K562 (cell line): ENCODE results near the gene CPE. TPM values are rescaled to one million over a fixed set of nuclear protein-coding genes. Genes with fewer than 3 reads are reported as not detected.

Experiments used
- ATAC-seq: fragments of 200-7000 bp; cut with Tn5 transposase; 3 replicates; pipeline ENCODE4 v1.9.1; 2020; ENCODE audit warnings: moderate library complexity
- BruUV-seq: library from RNA; stranded (reverse); fragments of 400-500 nt; replicated peaks from 2 replicates; lab custom pipeline; 2021; lab: Mats Ljungman, UMichigan
- CTCF ChIA-PET: fragments of 300-600 bp; formaldehyde crosslinking; extraction: SDS; loops from one replicate; lab custom pipeline; 2021; ENCODE audit warnings: low intra/inter-chr PET ratio; lab: Yijun Ruan, JAX
- POLR2A ChIA-PET: fragments of 300-600, 350-650 bp; sonication (Branson Sonifier 250); formaldehyde crosslinking; extraction: SDS; loops from one replicate; lab custom pipeline; 2021; ENCODE audit warnings: antibody characterized with exemption, inconsistent platforms; lab: Yijun Ruan, JAX
- DNase-seq, 4 experiments: peaks; one replicate each; pipeline versions ENCODE4 v3.0.0 to v3.0.0-alpha.2; 2011 to 2018; ENCODE audit warnings: low spot score in 3 of 4, mixed read lengths in 3 of 4; ENCODE audit errors: extremely low read depth in 1 of 4
- FAIRE-seq: peaks from 2 replicates; lab custom pipeline; 2011; peaks lifted over from hg19 to GRCh38; lab: Jason Lieb, UNC
- H2AFZ ChIP-seq: 2 replicates; pipeline ENCODE4 v1.6.0; 2011; ENCODE audit warnings: low read depth, low read length, control low read depth, inconsistent platforms
- H3K27ac ChIP-seq: fragments of 200-600 bp; 3 replicates; pipeline ENCODE4 v1.8.0; 2011; ENCODE audit warnings: low read depth, mild to moderate bottlenecking, control low read depth, inconsistent platforms, low read length, moderate library complexity, mixed read lengths; ENCODE audit errors: extremely low read depth
- H3K27me3 ChIP-seq, 2 experiments: fragments of 300-600 bp in 1 of 2; 2 replicates in 1 of 2; 3 replicates in 1 of 2; pipeline versions ENCODE4 v1.6.0 to v1.8.0; 2011; ENCODE audit warnings: inconsistent platforms in 2 of 2, low read length in 2 of 2, mild to moderate bottlenecking in 1 of 2, mixed read lengths in 1 of 2, moderate library complexity in 1 of 2; ENCODE audit not compliant: control insufficient read depth in 2 of 2, insufficient read depth in 2 of 2
- H3K36me3 ChIP-seq: fragments of 300-600 bp; 3 replicates; pipeline ENCODE4 v1.8.0; 2011; ENCODE audit warnings: mild to moderate bottlenecking, low read length, inconsistent platforms; ENCODE audit not compliant: control insufficient read depth, insufficient read depth
- H3K4me1 ChIP-seq, 2 experiments: fragments of 200-600 bp in 1 of 2; replicated peaks in 1 of 2; 2 replicates in 1 of 2; 3 replicates in 1 of 2; pipeline versions ENCODE4 v1.5.1 to v1.8.0; 2011; ENCODE audit warnings: inconsistent platforms in 2 of 2, low read length in 2 of 2, mild to moderate bottlenecking in 1 of 2, mixed read lengths in 1 of 2, moderate library complexity in 1 of 2; ENCODE audit not compliant: control insufficient read depth in 2 of 2, insufficient read depth in 2 of 2
- H3K4me2 ChIP-seq: 2 replicates; pipeline ENCODE4 v1.6.1; 2011; ENCODE audit warnings: low read length, control low read depth, inconsistent platforms, mixed read lengths; ENCODE audit not compliant: insufficient read depth
- H3K4me3 ChIP-seq: fragments of 200-600 bp; sonication (generic), shearing (Covaris generic); 2 replicates; pipeline ENCODE4 v1.5.1; 2016; ENCODE audit warnings: control low read depth, inconsistent platforms
- H3K79me2 ChIP-seq: fragments of 200-600 bp; 3 replicates; pipeline ENCODE4 v1.8.0; 2011; ENCODE audit warnings: low read length, inconsistent platforms; ENCODE audit not compliant: control insufficient read depth, insufficient read depth
- H3K9ac ChIP-seq, 2 experiments: 2 replicates each; pipeline versions ENCODE4 v1.6.0 to v1.6.1; 2011; ENCODE audit warnings: low read depth in 2 of 2, low read length in 2 of 2, control low read depth in 1 of 2, inconsistent platforms in 1 of 2, mild to moderate bottlenecking in 1 of 2, mixed read lengths in 1 of 2; ENCODE audit not compliant: insufficient read depth in 1 of 2
- H3K9me1 ChIP-seq: one replicate; pipeline ENCODE4 v1.6.0; 2011; ENCODE audit warnings: inconsistent platforms, mild to moderate bottlenecking, low read length, moderate library complexity; ENCODE audit not compliant: control insufficient read depth, insufficient read depth
- H3K9me3 ChIP-seq: replicated peaks from 2 replicates; pipeline ENCODE4 v1.5.1; 2011; ENCODE audit warnings: low read depth, low read length, inconsistent platforms; ENCODE audit not compliant: control insufficient read depth, insufficient read depth
- H4K20me1 ChIP-seq: replicated peaks from 2 replicates; pipeline ENCODE4 v1.6.1; 2011; ENCODE audit warnings: low read length, inconsistent platforms, mixed read lengths; ENCODE audit not compliant: control insufficient read depth, insufficient read depth
- ATF4 ChIP-seq: fragments of 450-650 bp; formaldehyde crosslinking; IDR thresholded peaks from 2 replicates; pipeline ENCODE4 v1.4.0; 2022; ENCODE audit warnings: mild to moderate bottlenecking, moderate library complexity
- CEBPG ChIP-seq, 3 experiments: fragments of 200-800 bp in 1 of 3; sonication (Bioruptor generic) in 1 of 3; sonication (generic) in 1 of 3; formaldehyde crosslinking in 1 of 3; IDR thresholded peaks in 2 of 3; conservative IDR thresholded peaks in 1 of 3; 2 replicates each; pipeline versions ENCODE4 v1.6.1 to v1.8.0; 2016 to 2022; ENCODE audit warnings: missing compliant biosample characterization in 2 of 3, missing genetic modification characterization in 2 of 3, mild to moderate bottlenecking in 1 of 3, missing genetic modification reagents in 1 of 3
- DNMT1 ChIP-seq: fragments of 450-650 bp; IDR thresholded peaks from 2 replicates; pipeline ENCODE4 v1.6.1; 2016; ENCODE audit warnings: antibody characterized with exemption, mild to moderate bottlenecking
- FIP1L1 ChIP-seq: fragments of 200-400 bp; formaldehyde crosslinking; IDR thresholded peaks from 2 replicates; pipeline ENCODE4 v1.6.1; 2018; ENCODE audit warnings: mild to moderate bottlenecking, low read depth, low read length; ENCODE audit not compliant: poor library complexity, severe bottlenecking
- MECOM ChIP-seq: fragments of 250-450 bp; sonication (Bioruptor Pico); IDR thresholded peaks from 2 replicates; pipeline ENCODE4 v1.8.0; 2022; ENCODE audit warnings: inconsistent platforms
- MGA ChIP-seq: fragments of 450-650 bp; IDR thresholded peaks from 2 replicates; pipeline ENCODE4 v1.6.1; 2016; ENCODE audit warnings: mild to moderate bottlenecking, moderate library complexity
- NBN ChIP-seq: fragments of 450-650 bp; IDR thresholded peaks from 2 replicates; pipeline ENCODE4 v1.6.1; 2016; ENCODE audit warnings: low read depth, mild to moderate bottlenecking
- PCBP2 ChIP-seq: fragments of 200-400 bp; formaldehyde crosslinking; IDR thresholded peaks from 2 replicates; pipeline ENCODE4 v1.6.1; 2018; ENCODE audit warnings: low read length, low read depth, mild to moderate bottlenecking, moderate library complexity; ENCODE audit not compliant: poor library complexity, severe bottlenecking
- TBP ChIP-seq: optimal IDR thresholded peaks from 2 replicates; pipeline ENCODE3; 2011; ENCODE audit warnings: low read depth, low read length, improper control_type of control experiment
- WGBS: fragments of 100-300 bp; shearing (Covaris generic); methylation state at CpG from one replicate; pipeline ENCODE4 v1.1.6; 2016; ENCODE audit warnings: low coverage, mixed read lengths; ENCODE audit not compliant: insufficient coverage; ENCODE audit errors: missing lambda C conversion rate; 5-methylcytosine and 5-hydroxymethylcytosine counted together
- in situ Hi-C: fragments of 300-500 bp; cut with MboI; formaldehyde crosslinking; loops from 4 replicates; pipeline ENCODE4 v1.15.0; 2018; ENCODE audit warnings: inconsistent platforms, mixed read lengths
- intact Hi-C: fragments of 100-400 bp; cut with micrococcal nuclease; formaldehyde crosslinking; loops from 2 replicates; pipeline ENCODE4 v1.14.2; 2022
- polyA plus RNA-seq, 8 experiments: library from polyadenylated mRNA; depleted of rRNA in 4 of 8; stranded (reverse) in 5 of 8; unstranded in 3 of 8; fragments of >200 nt; fragmentation: Nextera tagmentation in 2 of 8; fragmentation: Illumina TruSeq in 1 of 8; extraction: Ambion mirVana in 2 of 8; extraction: Trizol in 1 of 8; gene quantifications; 2 replicates each; pipeline versions ENCODE4 v1.2.1 to v1.2.3, GENCODE V29; 2011 to 2014; ENCODE audit warnings: inconsistent platforms in 1 of 8, missing spikeins in 1 of 8
- total RNA-seq, 7 experiments: library from RNA; depleted of rRNA in 6 of 7; stranded (reverse); fragments of >200 nt in 6 of 7; fragmentation: Illumina TruSeq in 2 of 7; extraction: Trizol in 2 of 7; gene quantifications; 2 replicates each; pipeline versions ENCODE4 v1.2.1 to v1.2.3, GENCODE V29; 2011 to 2021; ENCODE audit warnings: low replicate concordance in 1 of 7

Gene CPE
- total and polyA plus RNA-seq, 9 of the 15 experiments (the other 6 are each of a cell fraction or from before 2014, with no cell fraction given) = 0.04 to 0.16 (median 0.06) TPM; not detected in 4

GRCh38 chr4:165540206-165540830 is 161.5 kb downstream of the CPE start:
- intact Hi-C loops (no loop called here), in situ Hi-C loops (no loop called here)
- Histone ChIP-seq H4K20me1 (no peaks in the 10 kb centered on the region), H3K27ac (no peak overlapping the region), H3K9me3 (no peaks in the 10 kb centered on the region), H2AFZ (no peak overlapping the region), H3K79me2 (no peaks in the 10 kb centered on the region), H3K4me3 (no peak overlapping the region), H3K9ac (no peak overlapping the region), H3K4me2 (no peak overlapping the region), H3K27me3 (no peaks in the 10 kb centered on the region), H3K36me3 (no peaks in the 10 kb centered on the region), H3K4me1 (no peaks in the 10 kb centered on the region), H3K9me1 (no peaks in the 10 kb centered on the region)
- WGBS = 2% methylated on average over 9 of the region's 9 CpGs
- ChIA-PET CTCF (interaction anchor here (0.7 kb wide), 1 partner anchor 62 kb away, joined by 4 read pairs; no protein-coding TSS in a partner anchor), POLR2A (no interaction called here)
- DNase-seq (no peak), ATAC-seq (peak; percentile 37; the same call in 2 of the 3 replicates), FAIRE-seq (no peak)
- no TSS peak for BruUV-seq
- no peak for TF ChIP-seq MGA
- TF ChIP-seq TBP = no peak
- TF ChIP-seq PCBP2 = no peak
- TF ChIP-seq FIP1L1 = no peak
- no peak for TF ChIP-seq NBN
- TF ChIP-seq ATF4 = no peak
- TF ChIP-seq DNMT1 = no peak
- no peak for TF ChIP-seq CEBPG (CRISPR knock-in tag; IDR thresholded peaks at IDR 0.05)
- TF ChIP-seq CEBPG (tag; conservative IDR thresholded peaks at IDR 0.05 in 1 of 2, IDR thresholded peaks at IDR 0.05 in 1 of 2) = no peak
- TF ChIP-seq MECOM (CRISPR knock-in tag) = no peak
